T-helper 2 cell treated with Interferon-gamma antibody and Interleukin-4, amounts not matched to agents 100 ng/mL and 5 ng/mL, for 36 hours (primary cell): Measurements from ENCODE around the gene CCSER1. TPM values are rescaled to one million over a fixed set of nuclear protein-coding genes. Genes with fewer than 3 reads are reported as not detected.
"Not testable (repeated sequence)": the region's sequence is repeated elsewhere in the genome, so short reads cannot be mapped to it uniquely, and the experiment has no call there.

Experiments used
- intact Hi-C: fragments of 100-400 bp; cut with micrococcal nuclease; formaldehyde crosslinking; loops from one replicate; pipeline ENCODE4 v1.15.1; 2023
- total RNA-seq: library from RNA; stranded (reverse); gene quantifications from 2 replicates; pipeline ENCODE4 v1.2.3, GENCODE V29; 2022

CCSER1 gene
- total RNA-seq, 1 donor from 2014 or later, result not detected

DNA sequence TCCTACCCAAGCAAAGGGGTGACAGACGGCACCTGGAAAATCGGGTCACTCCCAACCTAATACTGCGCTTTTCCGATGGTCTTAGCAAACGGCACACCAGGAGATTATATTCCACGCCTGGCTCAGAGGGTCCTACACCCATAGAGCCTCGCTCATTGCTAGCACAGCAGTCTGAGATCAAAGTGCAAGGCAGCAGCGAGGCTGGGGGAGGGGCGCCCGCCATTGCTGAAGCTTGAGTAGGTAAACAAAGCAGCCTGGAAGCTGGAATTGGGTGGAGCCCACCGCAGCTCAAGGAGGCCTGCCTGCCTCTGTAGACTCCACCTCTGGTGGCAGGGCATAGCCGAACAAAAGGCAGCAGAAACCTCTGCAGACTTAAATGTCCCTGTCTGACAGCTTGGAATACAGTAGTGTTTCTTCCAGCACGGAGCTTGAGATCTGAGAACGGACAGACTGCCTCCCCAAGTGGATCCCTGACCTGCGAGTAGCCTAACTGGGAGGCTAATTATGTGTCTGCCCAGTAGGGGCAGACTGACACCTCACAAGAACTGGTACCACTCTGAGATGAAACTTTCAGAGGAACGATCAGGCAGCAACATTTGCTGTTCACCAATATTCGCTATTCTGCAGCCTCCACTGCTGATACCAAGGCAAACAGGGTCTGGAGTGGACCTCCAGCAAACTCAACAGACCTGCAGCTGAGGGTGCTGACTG, 784.7 kb downstream of the CCSER1 start:
- intact Hi-C loops, result not testable (repeated sequence)

GRCh38 chr4:90922174-90922573, 795.0 kb downstream of the CCSER1 start:
- intact Hi-C loops, result no loop called here

- intact Hi-C loops, result no loop called here
These were observed 799.8 kb downstream of the CCSER1 start for GRCh38 chr4:90926957-90927356.

DNA sequence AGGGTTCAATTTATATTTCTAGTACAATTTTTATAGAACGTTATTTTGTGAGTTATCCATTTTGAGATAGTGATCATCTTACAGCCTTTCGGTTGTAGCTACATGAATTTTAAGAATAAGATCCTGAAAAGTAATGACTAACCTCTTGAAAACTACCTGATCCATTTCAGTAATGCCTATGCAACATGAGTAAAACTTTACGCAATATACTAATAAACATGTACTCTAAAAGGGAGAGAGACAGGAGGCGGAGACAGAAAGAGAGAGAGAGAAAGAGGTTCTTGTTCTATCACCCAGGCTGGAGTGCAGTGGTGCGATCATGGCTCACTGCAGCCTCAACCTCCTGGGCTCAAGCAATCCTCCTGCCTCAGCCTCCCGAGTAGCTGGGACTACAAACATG, 816.1 kb downstream of the CCSER1 start:
- intact Hi-C loops, result no loop called here

GRCh38 chr4:90946945-90947344, 819.8 kb downstream of the CCSER1 start:
- intact Hi-C loops, result no loop called here

DNA sequence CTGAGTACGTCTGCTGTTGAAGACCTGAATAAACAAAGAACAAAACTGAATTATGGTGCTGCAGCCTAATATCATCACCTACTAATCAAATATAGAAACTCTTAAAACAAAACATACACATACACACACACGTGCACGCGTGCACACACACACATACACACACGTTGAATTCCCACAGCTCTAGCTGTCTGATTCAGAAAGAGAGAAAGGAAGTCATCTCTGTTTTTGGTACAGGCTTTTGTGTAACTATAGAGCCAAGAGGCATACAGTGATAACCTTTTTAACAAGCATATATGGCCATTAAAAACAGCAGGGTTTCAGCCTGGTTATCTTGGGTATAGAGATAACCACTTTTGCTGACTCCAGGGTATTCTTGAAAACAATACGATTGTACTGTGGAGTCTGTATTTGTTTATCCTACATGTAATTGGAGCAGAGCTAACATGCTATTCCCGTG, 823.2 kb downstream of the CCSER1 start:
- intact Hi-C loops, result no loop called here

DNA sequence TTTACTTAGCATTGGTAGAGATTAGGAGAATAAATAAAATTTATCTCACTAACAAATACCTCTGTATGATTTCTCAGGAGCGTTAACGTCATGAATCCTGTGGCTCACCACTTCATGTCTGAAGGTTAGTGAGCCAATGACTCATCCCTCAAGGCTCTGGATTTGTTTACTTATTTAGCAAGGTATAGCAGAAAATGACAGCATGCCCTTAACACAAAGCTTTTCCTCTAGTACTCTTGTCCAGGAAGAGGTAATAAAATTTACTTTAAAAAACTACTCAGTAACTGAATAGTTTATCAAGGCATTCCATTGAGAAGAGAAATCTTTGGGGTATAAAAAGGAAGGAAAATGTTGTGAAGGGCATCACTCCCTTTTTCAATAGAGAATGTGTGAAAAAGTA, 823.8 kb downstream of the CCSER1 start:
- intact Hi-C loops, result no loop called here

DNA sequence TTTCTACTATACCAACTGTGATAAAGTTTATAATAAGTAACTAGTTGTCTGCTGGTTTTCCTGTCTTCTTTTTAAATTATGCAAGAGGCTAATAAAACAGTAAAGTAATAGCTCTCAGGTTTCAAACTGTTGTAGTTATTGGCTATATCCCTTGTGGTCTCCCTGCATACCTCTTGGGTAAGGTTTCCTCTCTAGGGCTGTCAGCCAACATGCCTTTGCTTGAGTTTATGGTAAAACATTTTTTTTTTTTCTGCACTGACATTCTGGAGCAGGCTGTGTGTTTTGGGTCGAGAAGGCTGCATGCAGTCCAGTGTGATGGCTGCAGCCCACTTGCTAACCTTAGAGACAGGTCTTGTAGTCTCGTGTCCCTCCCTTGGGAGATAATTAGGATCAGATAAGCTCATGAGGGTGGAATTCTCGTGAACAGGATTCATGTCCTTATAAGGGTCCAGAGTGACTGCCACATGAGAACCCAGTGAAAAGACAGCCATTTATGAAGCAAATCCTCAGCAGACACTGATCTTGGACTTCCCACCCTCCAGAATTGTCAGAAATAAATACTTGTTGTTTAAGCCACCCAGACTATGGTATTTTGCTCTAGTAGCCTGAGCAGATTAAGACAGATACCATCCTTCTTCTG, 831.2 kb downstream of the CCSER1 start:
- intact Hi-C loops, result no loop called here

DNA sequence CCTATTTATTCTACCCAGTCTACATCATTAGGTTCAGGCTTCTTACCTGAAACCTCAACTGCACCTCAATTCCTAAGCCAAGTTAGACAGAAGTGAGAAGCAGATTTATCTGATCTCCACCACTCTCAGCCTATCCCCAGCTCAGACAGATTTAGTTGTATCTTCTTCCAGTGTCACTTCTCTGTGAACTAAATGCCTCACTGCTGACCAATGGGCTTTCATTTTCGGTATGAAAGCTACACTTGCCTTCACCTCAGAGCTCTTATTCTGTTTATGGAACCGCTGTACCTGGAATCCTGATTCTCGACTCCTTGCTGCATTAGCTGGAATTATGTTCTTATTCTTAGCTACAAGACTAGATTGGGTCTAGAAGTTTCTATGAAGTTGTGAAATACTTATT, 833.2 kb downstream of the CCSER1 start:
- intact Hi-C loops, result no loop called here

- intact Hi-C loops, result no loop called here
These were observed 833.6 kb downstream of the CCSER1 start for GRCh38 chr4:90960840-90961239.

DNA sequence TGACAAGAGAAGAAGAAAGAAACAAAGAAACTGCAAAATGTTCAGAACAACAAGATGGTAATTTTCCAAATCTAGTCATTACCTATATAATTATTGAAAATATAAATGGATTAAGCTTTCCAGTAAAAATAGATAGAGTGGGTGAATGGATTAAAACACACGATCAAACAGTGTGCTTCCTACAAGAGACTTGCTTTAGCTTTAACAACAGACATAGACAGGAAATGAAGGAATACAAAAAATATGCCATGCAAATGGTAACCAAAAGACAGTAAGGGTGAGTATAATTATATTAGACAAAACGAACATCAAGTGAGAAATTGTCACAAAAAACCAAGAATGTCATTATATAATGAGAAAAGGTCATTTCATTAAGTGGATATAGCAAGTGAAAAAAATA, 842.8 kb downstream of the CCSER1 start:
- intact Hi-C loops, result no loop called here

- intact Hi-C loops, result no loop called here
These were observed 850.5 kb downstream of the CCSER1 start for GRCh38 chr4:90977726-90978125.

DNA sequence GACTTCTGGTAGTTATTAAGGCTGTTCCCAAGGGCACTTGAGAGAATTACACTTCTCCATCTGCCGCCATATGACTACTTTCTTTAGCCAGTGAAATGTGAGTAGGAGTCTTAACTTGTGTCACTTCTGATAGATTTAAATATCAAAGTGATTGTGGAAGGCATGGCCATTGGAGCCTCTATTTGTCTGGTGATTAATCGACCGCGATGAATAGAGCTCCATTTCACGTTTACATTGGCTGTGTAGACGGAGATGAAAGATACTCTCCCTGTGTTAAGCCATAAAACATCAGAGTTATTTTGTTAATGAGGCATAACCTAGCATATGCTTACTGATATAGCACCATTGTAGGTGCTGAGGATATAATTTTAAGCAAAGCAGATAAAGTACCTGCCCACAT, 852.4 kb downstream of the CCSER1 start:
- intact Hi-C loops, result no loop called here

DNA sequence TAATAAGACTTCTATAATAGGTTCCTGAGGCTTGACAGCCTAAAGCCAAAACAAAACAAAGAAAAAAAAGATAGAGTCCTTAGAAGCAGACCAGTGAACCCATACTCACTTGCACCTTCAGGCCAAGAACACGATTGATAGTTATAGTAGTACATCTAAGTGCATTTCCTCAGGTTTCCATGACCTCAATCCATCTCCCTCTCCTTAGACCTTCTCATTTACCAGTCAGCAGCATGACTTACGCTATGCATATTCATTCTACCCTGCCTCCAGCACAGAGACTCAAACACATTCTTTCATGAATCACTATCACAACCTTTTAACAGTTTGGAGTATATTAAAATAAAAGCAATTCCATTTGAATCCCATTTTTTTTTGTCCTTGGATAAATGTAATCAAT, 855.6 kb downstream of the CCSER1 start:
- intact Hi-C loops, result no loop called here

- intact Hi-C loops, result no loop called here
These were observed 863.1 kb downstream of the CCSER1 start for GRCh38 chr4:90990284-90990683.

- intact Hi-C loops, result no loop called here
These were observed 865.0 kb downstream of the CCSER1 start for GRCh38 chr4:90992213-90992612.

DNA sequence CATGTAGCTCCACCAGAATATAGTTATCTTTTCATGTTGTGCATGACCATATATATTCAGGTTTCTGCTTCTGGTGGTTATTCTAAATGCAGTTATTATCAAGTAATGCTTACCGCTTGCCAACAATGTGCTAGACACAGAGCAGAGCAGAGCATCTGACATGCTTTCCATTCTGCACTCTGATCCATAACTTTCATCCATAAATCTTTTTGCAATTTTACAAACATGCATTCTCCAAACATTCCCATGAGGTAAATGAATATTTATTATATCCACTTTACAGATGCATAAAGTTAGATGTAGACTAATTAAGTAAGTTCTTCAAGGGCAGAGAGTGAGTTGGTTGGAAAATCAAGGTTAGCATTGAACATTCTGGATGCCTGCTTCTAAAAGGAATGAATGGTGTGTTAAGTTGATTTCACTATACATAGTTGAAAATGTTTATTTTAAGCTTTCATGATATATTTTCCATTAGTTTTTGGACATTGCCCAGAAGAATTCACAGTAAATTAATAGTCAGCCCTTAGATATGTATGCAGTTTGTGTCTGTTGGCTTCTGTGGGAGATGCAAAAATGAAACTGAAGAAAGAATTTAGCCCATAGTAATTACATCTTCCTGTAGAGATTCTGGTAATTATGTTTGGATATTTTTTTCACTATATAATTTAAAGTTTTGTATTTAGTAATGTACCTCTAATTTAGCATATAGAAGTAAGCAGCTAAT, 867.8 kb downstream of the CCSER1 start:
- intact Hi-C loops, result no loop called here

DNA sequence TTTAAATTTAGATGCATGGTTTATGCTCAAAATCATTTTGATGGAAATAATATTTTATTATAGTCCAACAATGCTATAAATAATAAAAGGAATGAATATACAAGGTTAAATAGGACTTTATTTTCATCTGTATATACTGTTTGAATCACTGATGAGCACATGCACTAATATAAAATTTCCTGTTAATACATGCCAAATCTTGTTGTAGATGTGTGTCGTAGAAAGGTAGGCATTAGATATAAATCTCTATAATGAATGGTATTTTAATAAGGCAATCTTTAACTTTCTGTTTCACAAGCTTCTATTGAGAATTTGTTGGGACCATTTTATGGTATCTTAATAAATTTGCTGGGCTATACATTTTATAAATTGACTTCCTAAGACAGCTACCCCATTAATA, 868.8 kb downstream of the CCSER1 start:
- intact Hi-C loops, result no loop called here

- intact Hi-C loops, result no loop called here
These were observed 869.6 kb downstream of the CCSER1 start for GRCh38 chr4:90996813-90997212.

- intact Hi-C loops, result no loop called here
These were observed 888.7 kb downstream of the CCSER1 start for GRCh38 chr4:91015861-91016260.

GRCh38 chr4:91019513-91019912, 892.3 kb downstream of the CCSER1 start:
- intact Hi-C loops, result no loop called here
